Astrocyte (in vitro differentiated cells and primary cell): ENCODE results near the gene PREX1. TPM values are rescaled to one million over a fixed set of nuclear protein-coding genes. Genes with fewer than 3 reads are reported as not detected.

ENCODE experiments used
- DNase-seq: peaks from one replicate; pipeline ENCODE4 v3.0.0-alpha.2; 2010; ENCODE audit warnings: low read depth
- FAIRE-seq: peaks from 2 replicates; lab custom pipeline; 2011; peaks lifted over from hg19 to GRCh38; lab: Jason Lieb, UNC
- H2AFZ ChIP-seq: 2 replicates; pipeline ENCODE4 v1.6.0; 2012; ENCODE audit warnings: low read depth, low read length, inconsistent platforms
- H3K27ac ChIP-seq: 2 replicates; pipeline ENCODE4 v1.5.1; 2011; ENCODE audit warnings: low read depth, low read length, inconsistent platforms
- H3K27me3 ChIP-seq: 2 replicates; pipeline ENCODE4 v1.6.0; 2011; ENCODE audit warnings: low read length, inconsistent platforms; ENCODE audit not compliant: insufficient read depth
- H3K36me3 ChIP-seq: 2 replicates; pipeline ENCODE4 v1.5.1; 2011; ENCODE audit warnings: low read length, inconsistent platforms; ENCODE audit not compliant: insufficient read depth
- H3K4me1 ChIP-seq: 2 replicates; pipeline ENCODE4 v1.5.1; 2011; ENCODE audit warnings: low read length, inconsistent platforms; ENCODE audit not compliant: insufficient read depth
- H3K4me2 ChIP-seq: 2 replicates; pipeline ENCODE4 v1.6.0; 2012; ENCODE audit warnings: low read length, inconsistent platforms
- H3K4me3 ChIP-seq: 2 replicates; pipeline ENCODE4 v1.5.1; 2011; ENCODE audit warnings: low read depth, mild to moderate bottlenecking, low read length, inconsistent platforms; ENCODE audit not compliant: insufficient read depth
- H3K79me2 ChIP-seq: 2 replicates; pipeline ENCODE4 v1.6.0; 2012; ENCODE audit warnings: mild to moderate bottlenecking, low read length, inconsistent platforms; ENCODE audit not compliant: insufficient read depth
- H3K9ac ChIP-seq: 2 replicates; pipeline ENCODE4 v1.6.0; 2012; ENCODE audit warnings: mild to moderate bottlenecking, low read length, inconsistent platforms
- H3K9me3 ChIP-seq: 2 replicates; pipeline ENCODE4 v1.5.1; 2012; ENCODE audit warnings: low read depth, mild to moderate bottlenecking, low read length, inconsistent platforms; ENCODE audit not compliant: insufficient read depth
- H4K20me1 ChIP-seq: 2 replicates; pipeline ENCODE4 v1.6.0; 2012; ENCODE audit warnings: low read length, inconsistent platforms; ENCODE audit not compliant: insufficient read depth
- H3K27ac Mint-ChIP-seq: one replicate; pipeline ENCODE4 v1.8.0; 2021; ENCODE audit warnings: mild to moderate bottlenecking, mixed read lengths; ENCODE audit not compliant: unreplicated experiment
- H3K27me3 Mint-ChIP-seq: one replicate; pipeline ENCODE4 v1.8.0; 2021; ENCODE audit warnings: low read depth, mixed read lengths; ENCODE audit not compliant: unreplicated experiment
- H3K36me3 Mint-ChIP-seq: one replicate; pipeline ENCODE4 v1.8.0; 2021; ENCODE audit warnings: low read depth, mixed read lengths; ENCODE audit not compliant: unreplicated experiment
- H3K4me1 Mint-ChIP-seq: one replicate; pipeline ENCODE4 v1.8.0; 2021; ENCODE audit warnings: low read depth, mixed read lengths; ENCODE audit not compliant: unreplicated experiment
- H3K4me3 Mint-ChIP-seq: one replicate; pipeline ENCODE4 v1.8.0; 2021; ENCODE audit warnings: mild to moderate bottlenecking, moderate library complexity, mixed read lengths; ENCODE audit not compliant: unreplicated experiment
- H3K9me3 Mint-ChIP-seq: one replicate; pipeline ENCODE4 v1.8.0; 2021; ENCODE audit warnings: mild to moderate bottlenecking, mixed read lengths; ENCODE audit not compliant: unreplicated experiment
- CTCF ChIP-seq: IDR thresholded peaks from 2 replicates; pipeline ENCODE4 v1.5.1; 2011; ENCODE audit warnings: low read depth, mild to moderate bottlenecking, inconsistent platforms, low read length, moderate library complexity; ENCODE audit not compliant: insufficient read depth
- EZH2 ChIP-seq: IDR thresholded peaks from 2 replicates; pipeline ENCODE4 v1.6.1; 2012; ENCODE audit warnings: mild to moderate bottlenecking, low read length, inconsistent platforms; ENCODE audit not compliant: insufficient read depth
- total RNA-seq: library from RNA; stranded (reverse); gene quantifications from 2 replicates; pipeline ENCODE4 v1.2.1, GENCODE V29; 2021

Gene PREX1
- total RNA-seq, 1 donor from 2014 or later = 3.5 TPM

- DNase-seq (no peak), FAIRE-seq (no peak)
- H4K20me1 ChIP-seq = peaks cover 43% of the 10 kb centered on the region
- H3K4me1 ChIP-seq = peaks cover 37% of the 10 kb centered on the region
- H3K27me3 Mint-ChIP-seq = peaks cover 2% of the 10 kb centered on the region
- peak overlapping the region; percentile 67 for H3K4me2 ChIP-seq
- H3K9me3 Mint-ChIP-seq = no peaks in the 10 kb centered on the region
- peaks cover 23% of the 10 kb centered on the region for H3K4me1 Mint-ChIP-seq
- peaks cover 2% of the 10 kb centered on the region for H3K27me3 ChIP-seq
- no peak overlapping the region for H3K4me3 Mint-ChIP-seq
- no peak overlapping the region for H3K27ac ChIP-seq
- H3K36me3 ChIP-seq = no peaks in the 10 kb centered on the region
- TF ChIP-seq EZH2 (no peak), CTCF (no peak)
- peaks cover 4% of the 10 kb centered on the region for H3K79me2 ChIP-seq
- no peaks in the 10 kb centered on the region for H3K9me3 ChIP-seq
- no peak overlapping the region for H2AFZ ChIP-seq
- no peak overlapping the region for H3K27ac Mint-ChIP-seq
- H3K36me3 Mint-ChIP-seq = peaks cover 4% of the 10 kb centered on the region
- H3K4me3 ChIP-seq = no peak overlapping the region
- H3K9ac ChIP-seq = no peak overlapping the region
Measured at GRCh38 chr20:48790473-48791003, 37.3 kb downstream of the PREX1 start.

- Histone ChIP-seq H3K4me1 (peaks cover 37% of the 10 kb centered on the region), H3K9me3 (no peaks in the 10 kb centered on the region), H3K36me3 (no peaks in the 10 kb centered on the region), H3K9ac (no peak overlapping the region), H2AFZ (no peak overlapping the region), H3K4me2 (no peak overlapping the region), H3K27me3 (peaks cover 2% of the 10 kb centered on the region), H3K27ac (no peak overlapping the region), H4K20me1 (peaks cover 37% of the 10 kb centered on the region), H3K79me2 (no peaks in the 10 kb centered on the region), H3K4me3 (no peak overlapping the region)
- Mint-ChIP-seq H3K36me3 (peaks cover 4% of the 10 kb centered on the region), H3K4me1 (peaks cover 23% of the 10 kb centered on the region), H3K27me3 (no peaks in the 10 kb centered on the region), H3K9me3 (no peaks in the 10 kb centered on the region), H3K4me3 (no peak overlapping the region), H3K27ac (no peak overlapping the region)
- TF ChIP-seq CTCF = no peak
- TF ChIP-seq EZH2 = no peak
- DNase-seq (no peak), FAIRE-seq (no peak)
Measured at GRCh38 chr20:48789781-48790472, 37.9 kb downstream of the PREX1 start.

DNA sequence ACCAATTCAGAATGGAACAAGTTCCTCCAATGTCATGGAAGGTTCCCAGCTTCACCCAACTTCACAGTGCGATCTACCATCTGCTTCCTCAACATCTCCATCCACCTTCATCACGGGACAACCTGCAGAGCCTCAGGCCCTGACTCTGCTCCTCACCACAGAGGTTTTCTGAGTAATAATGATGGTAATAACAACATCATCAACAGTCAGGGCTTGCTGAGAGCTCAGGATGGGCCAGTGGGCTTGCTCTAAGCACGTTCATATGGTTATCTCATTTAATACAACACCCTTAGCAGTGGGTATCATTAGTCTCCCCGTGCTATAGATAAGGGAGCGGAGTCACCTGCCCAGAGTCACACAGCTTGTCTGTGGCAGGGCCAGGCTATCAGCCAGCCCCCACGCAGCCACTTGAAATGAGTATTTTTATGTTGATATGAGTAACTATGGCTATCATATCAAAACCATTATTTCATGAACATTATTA is 38.6 kb downstream of the PREX1 start:
- Histone ChIP-seq H3K9ac (no peak overlapping the region), H3K4me2 (no peak overlapping the region), H4K20me1 (peaks cover 33% of the 10 kb centered on the region), H3K4me3 (no peak overlapping the region), H3K4me1 (peaks cover 40% of the 10 kb centered on the region), H3K27me3 (no peaks in the 10 kb centered on the region), H3K36me3 (no peaks in the 10 kb centered on the region), H3K79me2 (no peaks in the 10 kb centered on the region), H3K27ac (no peak overlapping the region), H2AFZ (no peak overlapping the region), H3K9me3 (no peaks in the 10 kb centered on the region)
- Mint-ChIP-seq H3K4me1 (peaks cover 23% of the 10 kb centered on the region), H3K9me3 (no peaks in the 10 kb centered on the region), H3K36me3 (peaks cover 4% of the 10 kb centered on the region), H3K27me3 (no peaks in the 10 kb centered on the region), H3K27ac (no peak overlapping the region), H3K4me3 (no peak overlapping the region)
- TF ChIP-seq EZH2 (no peak), CTCF (no peak)
- DNase-seq = no peak
- FAIRE-seq = no peak
